GM12874 (cell line): ENCODE measurements around the gene ZNF805.

ENCODE experiments used
- CTCF ChIP-seq: IDR thresholded peaks from 2 replicates; pipeline ENCODE4 v1.5.1; 2011; ENCODE audit warnings: low read depth, mild to moderate bottlenecking, control low read depth, low read length, moderate library complexity; ENCODE audit not compliant: insufficient read depth

Gene ZNF805

GRCh38 chr19:57227502-57227901, 12.9 kb upstream of the ZNF805 start:
- no peak for TF ChIP-seq CTCF

GRCh38 chr19:57231686-57232085, 8.7 kb upstream of the ZNF805 start:
- TF ChIP-seq CTCF, result no peak

- no peak for TF ChIP-seq CTCF
Measured at GRCh38 chr19:57233207-57233606, 7.2 kb upstream of the ZNF805 start.

- TF ChIP-seq CTCF, result no peak
Measured at GRCh38 chr19:57239982-57240310, 486 bp upstream of the ZNF805 start.

- no peak for TF ChIP-seq CTCF
Measured at GRCh38 chr19:57241176-57241575, 744 bp downstream of the ZNF805 start.

GRCh38 chr19:57242821-57243220, 2.4 kb downstream of the ZNF805 start:
- no peak for TF ChIP-seq CTCF

GRCh38 chr19:57244513-57244912, 4.1 kb downstream of the ZNF805 start:
- no peak for TF ChIP-seq CTCF

- no peak for TF ChIP-seq CTCF
Measured at GRCh38 chr19:57245066-57245465, 4.6 kb downstream of the ZNF805 start.
